ENCODE measurements around the gene BRSK1. TPM values are rescaled to one million over a fixed set of nuclear protein-coding genes. Genes with fewer than 3 reads are reported as not detected.

The BRSK1 gene
- total and polyA plus RNA-seq, 7 donors: 0.14 to 1.1 (median 0.77) TPM

GRCh38 chr19:55279770-55280643 lies 3.8 kb upstream of the BRSK1 start, which contains the start of gene HSPBP1:
Gene HSPBP1, minus strand, starts transcription at chr19:55280110. Its CDS starts 502 bp downstream, at chr19:55279608.
- Histone ChIP-seq H3K4me1 (peaks cover 5% of the 10 kb centered on the region), H3K9me3 (no peaks in the 10 kb centered on the region), H3K27ac (peak within 1 kb of the TSS; percentile 77), H3K4me3 (peak within 1 kb of the TSS; percentile 91), H3K27me3 (ENCODE audit: insufficient read depth in 3 of 3, low read length in 2 of 3) (peaks cover 0 to 11% (median 4%) of the 10 kb centered on the region in 3 donors), H3K36me3 (ENCODE audit: insufficient read depth in 1 of 2, low read depth in 1 of 2) (peaks cover 0 to 30% of the 10 kb centered on the region in 2 donors)
- DNase-seq (peak; percentile 87 to 94), ATAC-seq (peak; percentile 91 to 97 (median 95))
- TF ChIP-seq, protein P1, sequence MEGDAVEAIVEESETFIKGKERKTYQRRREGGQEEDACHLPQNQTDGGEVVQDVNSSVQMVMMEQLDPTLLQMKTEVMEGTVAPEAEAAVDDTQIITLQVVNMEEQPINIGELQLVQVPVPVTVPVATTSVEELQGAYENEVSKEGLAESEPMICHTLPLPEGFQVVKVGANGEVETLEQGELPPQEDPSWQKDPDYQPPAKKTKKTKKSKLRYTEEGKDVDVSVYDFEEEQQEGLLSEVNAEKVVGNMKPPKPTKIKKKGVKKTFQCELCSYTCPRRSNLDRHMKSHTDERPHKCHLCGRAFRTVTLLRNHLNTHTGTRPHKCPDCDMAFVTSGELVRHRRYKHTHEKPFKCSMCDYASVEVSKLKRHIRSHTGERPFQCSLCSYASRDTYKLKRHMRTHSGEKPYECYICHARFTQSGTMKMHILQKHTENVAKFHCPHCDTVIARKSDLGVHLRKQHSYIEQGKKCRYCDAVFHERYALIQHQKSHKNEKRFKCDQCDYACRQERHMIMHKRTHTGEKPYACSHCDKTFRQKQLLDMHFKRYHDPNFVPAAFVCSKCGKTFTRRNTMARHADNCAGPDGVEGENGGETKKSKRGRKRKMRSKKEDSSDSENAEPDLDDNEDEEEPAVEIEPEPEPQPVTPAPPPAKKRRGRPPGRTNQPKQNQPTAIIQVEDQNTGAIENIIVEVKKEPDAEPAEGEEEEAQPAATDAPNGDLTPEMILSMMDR (IDR thresholded peaks at IDR 0.05): no peak
- intact Hi-C loops (cut with DNase I): loop anchor here in 1 of 2 donors (2.0 kb wide), 1 partner anchor 15 kb away; no protein-coding TSS in a partner anchor
- WGBS, 3 donors: 4 to 8% (median 6%) methylated on average over 47 to 52 of the region's 52 CpGs

- peaks cover 0 to 11% (median 4%) of the 10 kb centered on the region in 3 donors for H3K27me3 ChIP-seq (ENCODE audit: insufficient read depth in 3 of 3, low read length in 2 of 3)
- intact Hi-C loops (cut with DNase I): no loop called here
- ATAC-seq (no peak), DNase-seq (no peak)
- H3K4me1 ChIP-seq: no peaks in the 10 kb centered on the region
- peak overlapping the region; percentile 38 for H3K4me3 ChIP-seq
- TF ChIP-seq, protein P1 (IDR thresholded peaks at IDR 0.05): no peak
- WGBS, 3 donors: 20 to 55% (median 30%) methylated on average over 7 to 16 of the region's 16 CpGs
- no peak overlapping the region for H3K27ac ChIP-seq
- no peaks in the 10 kb centered on the region for H3K36me3 ChIP-seq (ENCODE audit: insufficient read depth in 1 of 2, low read depth in 1 of 2)
- no peaks in the 10 kb centered on the region for H3K9me3 ChIP-seq
Measured at GRCh38 chr19:55284405-55285058, 735 bp downstream of the BRSK1 start.

GRCh38 chr19:55285229-55285890 lies 1.6 kb downstream of the BRSK1 start:
- no peaks in the 10 kb centered on the region for H3K36me3 ChIP-seq (ENCODE audit: insufficient read depth in 1 of 2, low read depth in 1 of 2)
- ATAC-seq (no peak), DNase-seq (no peak)
- H3K27ac ChIP-seq: no peak overlapping the region
- no peaks in the 10 kb centered on the region for H3K9me3 ChIP-seq
- WGBS, 3 donors: 45 to 46% (median 46%) methylated on average over 16 to 18 of the region's 18 CpGs
- H3K4me1 ChIP-seq: no peaks in the 10 kb centered on the region
- H3K4me3 ChIP-seq: no peak overlapping the region
- intact Hi-C loops (cut with DNase I): no loop called here
- peaks cover 0 to 11% (median 4%) of the 10 kb centered on the region in 3 donors for H3K27me3 ChIP-seq (ENCODE audit: insufficient read depth in 3 of 3, low read length in 2 of 3)
- TF ChIP-seq, protein P1 (IDR thresholded peaks at IDR 0.05): no peak

- no peak for ATAC-seq
- H3K9me3 ChIP-seq: no peaks in the 10 kb centered on the region
- no peak overlapping the region for H3K27ac ChIP-seq
- H3K4me3 ChIP-seq: no peak overlapping the region
- TF ChIP-seq, protein P1 (IDR thresholded peaks at IDR 0.05): no peak
- 64 to 71% (median 70%) methylated on average over 20 to 21 of the region's 21 CpGs for WGBS, 3 donors
- DNase-seq: no peak
- H3K36me3 ChIP-seq (ENCODE audit: insufficient read depth in 1 of 2, low read depth in 1 of 2): no peaks in the 10 kb centered on the region
- H3K27me3 ChIP-seq (ENCODE audit: insufficient read depth in 3 of 3, low read length in 2 of 3): peaks cover 0 to 9% (median 4%) of the 10 kb centered on the region in 3 donors
- intact Hi-C loops (cut with DNase I): no loop called here
- H3K4me1 ChIP-seq: no peaks in the 10 kb centered on the region
Measured at GRCh38 chr19:55287361-55288079, 3.7 kb downstream of the BRSK1 start.
